ENCODE results near the gene MBOAT2.
"Not testable (repeated sequence)": the region's sequence is repeated elsewhere in the genome, so short reads cannot be mapped to it uniquely, and the experiment has no call there.

Gene MBOAT2

GRCh38 chr2:8993196-8993901 is 10.1 kb downstream of the MBOAT2 start:
- no peak for DNase-seq (ENCODE audit: low spot score)

GRCh38 chr2:8992643-8993042 is 10.8 kb downstream of the MBOAT2 start:
- DNase-seq (ENCODE audit: low spot score), result no peak

GRCh38 chr2:8989536-8990079 is 13.9 kb downstream of the MBOAT2 start:
- no peak for DNase-seq (ENCODE audit: low spot score)

GRCh38 chr2:8987410-8987809 is 16.1 kb downstream of the MBOAT2 start:
- no peak for DNase-seq (ENCODE audit: low spot score)

GRCh38 chr2:8986327-8986976 is 17.0 kb downstream of the MBOAT2 start:
- peak; percentile 70 for DNase-seq (ENCODE audit: low spot score)

- DNase-seq (ENCODE audit: low spot score), result no peak
Measured at GRCh38 chr2:8985561-8986326, 17.7 kb downstream of the MBOAT2 start.

- no peak for DNase-seq (ENCODE audit: low spot score)
Measured at GRCh38 chr2:8984855-8985254, 18.6 kb downstream of the MBOAT2 start.

- DNase-seq (ENCODE audit: low spot score), result no peak
Measured at GRCh38 chr2:8984157-8984556, 19.3 kb downstream of the MBOAT2 start.

GRCh38 chr2:8983571-8983970 is 19.9 kb downstream of the MBOAT2 start:
- DNase-seq (ENCODE audit: low spot score), result no peak

GRCh38 chr2:8981876-8982275 is 21.6 kb downstream of the MBOAT2 start:
- no peak for DNase-seq (ENCODE audit: low spot score)

GRCh38 chr2:8980096-8980495 is 23.4 kb downstream of the MBOAT2 start:
- DNase-seq (ENCODE audit: low spot score), result no peak

- DNase-seq (ENCODE audit: low spot score), result no peak
Measured at GRCh38 chr2:8977758-8978157, 25.7 kb downstream of the MBOAT2 start.

- DNase-seq (ENCODE audit: low spot score), result peak; percentile 64
Measured at GRCh38 chr2:8976442-8977259, 26.8 kb downstream of the MBOAT2 start.

- DNase-seq (ENCODE audit: low spot score), result no peak
Measured at GRCh38 chr2:8974016-8974415, 29.5 kb downstream of the MBOAT2 start.

GRCh38 chr2:8973017-8973416 is 30.5 kb downstream of the MBOAT2 start:
- not testable (repeated sequence) for DNase-seq (ENCODE audit: low spot score)

GRCh38 chr2:8972535-8972934 is 30.9 kb downstream of the MBOAT2 start:
- DNase-seq (ENCODE audit: low spot score), result not testable (repeated sequence)

GRCh38 chr2:8969348-8969747 is 34.1 kb downstream of the MBOAT2 start:
- DNase-seq (ENCODE audit: low spot score), result not testable (repeated sequence)

- DNase-seq (ENCODE audit: low spot score), result no peak
Measured at GRCh38 chr2:8966123-8966908, 37.2 kb downstream of the MBOAT2 start.

- DNase-seq (ENCODE audit: low spot score), result no peak
Measured at GRCh38 chr2:8965216-8965969, 38.1 kb downstream of the MBOAT2 start.

- DNase-seq (ENCODE audit: low spot score), result no peak
Measured at GRCh38 chr2:8962890-8963289, 40.6 kb downstream of the MBOAT2 start.

All from hematopoietic multipotent progenitor cell treated with erythropoietin and hydrocortisone succinate and interleukin-3 and kit ligand, for 15 days (in vitro differentiated cells).